ENCODE measurements around the gene GGT6.

Gene GGT6

GRCh38 chr17:4553669-4554068 lies 6.7 kb downstream of the GGT6 start:
- no peak for TF ChIP-seq CTCF (IDR thresholded peaks at IDR 0.05; ENCODE audit: insufficient read depth, low read depth, low read length, missing control alignments)
- peak overlapping the region; percentile 87 for H3K4me3 ChIP-seq (ENCODE audit: low read depth, low read length)

GRCh38 chr17:4551796-4552525 lies 8.4 kb downstream of the GGT6 start:
- H3K4me3 ChIP-seq (ENCODE audit: low read depth, low read length) = no peak overlapping the region
- no peak for TF ChIP-seq CTCF (IDR thresholded peaks at IDR 0.05; ENCODE audit: insufficient read depth, low read depth, low read length, missing control alignments)
- DNase-seq (ENCODE audit: low read depth) = no peak

More at GRCh38 chr17:4553669-4554068, 6.7 kb downstream of the GGT6 start:
- no peak for DNase-seq (ENCODE audit: low read depth)

- no peak for TF ChIP-seq CTCF (IDR thresholded peaks at IDR 0.05; ENCODE audit: insufficient read depth, low read depth, low read length, missing control alignments)
- DNase-seq (ENCODE audit: low read depth) = no peak
- H3K4me3 ChIP-seq (ENCODE audit: low read depth, low read length) = no peak overlapping the region
These were observed 9.2 kb downstream of the GGT6 start for GRCh38 chr17:4551141-4551540.

- DNase-seq (ENCODE audit: low read depth) = no peak
- no peak for TF ChIP-seq CTCF (IDR thresholded peaks at IDR 0.05; ENCODE audit: insufficient read depth, low read depth, low read length, missing control alignments)
- no peak overlapping the region for H3K4me3 ChIP-seq (ENCODE audit: low read depth, low read length)
These were observed 9.8 kb downstream of the GGT6 start for GRCh38 chr17:4550534-4551039.

- H3K4me3 ChIP-seq (ENCODE audit: low read depth, low read length) = no peak overlapping the region
- no peak for DNase-seq (ENCODE audit: low read depth)
- no peak for TF ChIP-seq CTCF (IDR thresholded peaks at IDR 0.05; ENCODE audit: insufficient read depth, low read depth, low read length, missing control alignments)
These were observed 10.4 kb downstream of the GGT6 start for GRCh38 chr17:4549781-4550533.

- H3K4me3 ChIP-seq (ENCODE audit: low read depth, low read length) = no peak overlapping the region
- no peak for DNase-seq (ENCODE audit: low read depth)
- TF ChIP-seq CTCF (IDR thresholded peaks at IDR 0.05; ENCODE audit: insufficient read depth, low read depth, low read length, missing control alignments) = no peak
These were observed 11.5 kb downstream of the GGT6 start for GRCh38 chr17:4548721-4549531.
